ENCODE results near the gene SUGP1. TPM values are rescaled to one million over a fixed set of nuclear protein-coding genes. Genes with fewer than 3 reads are reported as not detected.

SUGP1 gene
- total and polyA plus RNA-seq, 2 of the 13 experiments (the other 11 are each of a cell fraction or from before 2014, with no cell fraction given) = 21.6 to 25.9 TPM

DNA sequence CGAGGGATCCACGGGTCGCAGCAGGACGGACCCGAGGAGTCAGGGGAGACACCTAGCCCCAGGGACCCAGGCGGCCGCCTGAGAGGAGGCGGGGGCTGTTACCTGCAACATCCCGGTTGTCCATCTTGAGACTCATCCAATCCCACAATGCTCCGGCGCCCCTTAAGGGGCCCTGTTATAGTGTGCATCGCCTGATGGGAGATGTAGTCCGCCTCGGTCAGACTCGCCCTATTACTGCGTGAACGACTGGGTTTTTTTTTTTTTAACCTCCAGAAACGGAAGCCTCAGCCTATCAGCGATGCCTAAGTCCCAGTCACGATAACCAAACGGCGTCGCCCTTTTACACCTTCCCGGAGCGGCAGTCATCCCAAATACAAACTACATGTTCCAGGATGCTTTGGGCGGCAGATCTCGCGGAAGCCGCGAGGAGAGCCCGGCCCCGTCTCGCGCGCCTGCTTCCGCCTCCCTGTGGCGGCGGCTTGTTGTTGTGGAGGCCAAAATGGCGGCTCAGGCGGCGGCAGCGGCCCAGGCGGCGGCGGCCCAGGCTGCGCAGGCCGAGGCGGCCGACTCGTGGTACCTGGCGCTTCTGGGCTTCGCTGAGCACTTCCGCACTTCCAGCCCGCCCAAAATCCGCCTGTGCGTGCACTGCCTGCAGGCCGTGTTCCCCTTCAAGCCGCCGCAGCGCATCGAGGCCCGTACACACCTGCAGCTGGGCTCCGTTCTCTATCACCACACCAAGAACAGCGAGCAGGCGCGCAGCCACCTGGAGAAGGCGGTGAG, at the start of gene SUGP1, which contains the start of gene MAU2 (continued):
- TF ChIP-seq, protein P1, sequence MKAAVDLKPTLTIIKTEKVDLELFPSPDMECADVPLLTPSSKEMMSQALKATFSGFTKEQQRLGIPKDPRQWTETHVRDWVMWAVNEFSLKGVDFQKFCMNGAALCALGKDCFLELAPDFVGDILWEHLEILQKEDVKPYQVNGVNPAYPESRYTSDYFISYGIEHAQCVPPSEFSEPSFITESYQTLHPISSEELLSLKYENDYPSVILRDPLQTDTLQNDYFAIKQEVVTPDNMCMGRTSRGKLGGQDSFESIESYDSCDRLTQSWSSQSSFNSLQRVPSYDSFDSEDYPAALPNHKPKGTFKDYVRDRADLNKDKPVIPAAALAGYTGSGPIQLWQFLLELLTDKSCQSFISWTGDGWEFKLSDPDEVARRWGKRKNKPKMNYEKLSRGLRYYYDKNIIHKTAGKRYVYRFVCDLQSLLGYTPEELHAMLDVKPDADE (CRISPR knock-in tag; IDR thresholded peaks at IDR 0.05) = 0 out of 2 replicates have a peak, but pooled peaks have one; percentile 17
- TF ChIP-seq ZNF556 (CRISPR knock-in tag; IDR thresholded peaks at IDR 0.05; ENCODE audit: borderline replicate concordance) (no peak), NFKB2 (CRISPR knock-in tag; IDR thresholded peaks at IDR 0.05; ENCODE audit: borderline replicate concordance) (peak; percentile 75; the same call in 1 of the 2 replicates), ZNF543 (CRISPR knock-in tag; IDR thresholded peaks at IDR 0.05) (0 out of 2 replicates have a peak, but pooled peaks have one; percentile 20), NKX3-1 (CRISPR knock-in tag; IDR thresholded peaks at IDR 0.05) (peak; percentile 53), ETV5 (CRISPR knock-in tag; IDR thresholded peaks at IDR 0.05; ENCODE audit: borderline replicate concordance) (no peak), RNF2 (conservative IDR thresholded peaks at IDR 0.05; ENCODE audit: low read depth) (no peak), ZSCAN21 (CRISPR knock-in tag; IDR thresholded peaks at IDR 0.05; ENCODE audit: borderline replicate concordance) (no peak; the same call in 1 of the 2 replicates), KMT2A (CRISPR knock-in tag; IDR thresholded peaks at IDR 0.05) (no peak; the same call in 1 of the 2 replicates), RBAK (CRISPR knock-in tag; IDR thresholded peaks at IDR 0.05) (no peak), AKAP8 (CRISPR knock-in tag; IDR thresholded peaks at IDR 0.05) (0 out of 2 replicates have a peak, but pooled peaks have one; percentile 50), PTBP1 (IDR thresholded peaks at IDR 0.05; ENCODE audit: low read depth, low read length, poor library complexity, severe bottlenecking) (no peak), RFXAP (CRISPR knock-in tag; IDR thresholded peaks at IDR 0.05; ENCODE audit: borderline replicate concordance) (peak; percentile 31; the same call in 1 of the 2 replicates), ZNF136 (CRISPR knock-in tag; IDR thresholded peaks at IDR 0.05; ENCODE audit: low read depth) (peak; percentile 63), AGO1 (IDR thresholded peaks at IDR 0.05; ENCODE audit: low read depth, low read length, poor library complexity, severe bottlenecking) (peak; percentile 18), HDAC1 (CRISPR knock-in tag; IDR thresholded peaks at IDR 0.05) (peak; percentile 68), KDM3A (CRISPR knock-in tag; IDR thresholded peaks at IDR 0.05; ENCODE audit: low read depth) (0 out of 2 replicates have a peak, but pooled peaks have one; percentile 21), TOE1 (CRISPR knock-in tag; IDR thresholded peaks at IDR 0.05) (no peak), TBL1XR1 (IDR thresholded peaks at IDR 0.05; ENCODE audit: borderline replicate concordance, low read length, partially characterized antibody) (peak; percentile 31), BCL6 (CRISPR knock-in tag; IDR thresholded peaks at IDR 0.05) (no peak)
- TF ChIP-seq, protein P2, sequence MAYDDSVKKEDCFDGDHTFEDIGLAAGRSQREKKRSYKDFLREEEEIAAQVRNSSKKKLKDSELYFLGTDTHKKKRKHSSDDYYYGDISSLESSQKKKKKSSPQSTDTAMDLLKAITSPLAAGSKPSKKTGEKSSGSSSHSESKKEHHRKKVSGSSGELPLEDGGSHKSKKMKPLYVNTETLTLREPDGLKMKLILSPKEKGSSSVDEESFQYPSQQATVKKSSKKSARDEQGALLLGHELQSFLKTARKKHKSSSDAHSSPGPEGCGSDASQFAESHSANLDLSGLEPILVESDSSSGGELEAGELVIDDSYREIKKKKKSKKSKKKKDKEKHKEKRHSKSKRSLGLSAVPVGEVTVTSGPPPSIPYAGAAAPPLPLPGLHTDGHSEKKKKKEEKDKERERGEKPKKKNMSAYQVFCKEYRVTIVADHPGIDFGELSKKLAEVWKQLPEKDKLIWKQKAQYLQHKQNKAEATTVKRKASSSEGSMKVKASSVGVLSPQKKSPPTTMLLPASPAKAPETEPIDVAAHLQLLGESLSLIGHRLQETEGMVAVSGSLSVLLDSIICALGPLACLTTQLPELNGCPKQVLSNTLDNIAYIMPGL (CRISPR knock-in tag; IDR thresholded peaks at IDR 0.05; ENCODE audit: borderline replicate concordance in 1 of 2, low read depth in 1 of 2) = peak; percentile 88 to 90; a peak in 2 of 4 replicates
- TF ChIP-seq, protein P3, sequence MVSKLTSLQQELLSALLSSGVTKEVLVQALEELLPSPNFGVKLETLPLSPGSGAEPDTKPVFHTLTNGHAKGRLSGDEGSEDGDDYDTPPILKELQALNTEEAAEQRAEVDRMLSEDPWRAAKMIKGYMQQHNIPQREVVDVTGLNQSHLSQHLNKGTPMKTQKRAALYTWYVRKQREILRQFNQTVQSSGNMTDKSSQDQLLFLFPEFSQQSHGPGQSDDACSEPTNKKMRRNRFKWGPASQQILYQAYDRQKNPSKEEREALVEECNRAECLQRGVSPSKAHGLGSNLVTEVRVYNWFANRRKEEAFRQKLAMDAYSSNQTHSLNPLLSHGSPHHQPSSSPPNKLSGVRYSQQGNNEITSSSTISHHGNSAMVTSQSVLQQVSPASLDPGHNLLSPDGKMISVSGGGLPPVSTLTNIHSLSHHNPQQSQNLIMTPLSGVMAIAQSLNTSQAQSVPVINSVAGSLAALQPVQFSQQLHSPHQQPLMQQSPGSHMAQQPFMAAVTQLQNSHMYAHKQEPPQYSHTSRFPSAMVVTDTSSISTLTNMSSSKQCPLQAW (CRISPR knock-in tag; IDR thresholded peaks at IDR 0.05) = peak; percentile 65
